GM12878 (cell line): Measurements from ENCODE around the gene REPIN1. TPM values are rescaled to one million over a fixed set of nuclear protein-coding genes. Genes with fewer than 3 reads are reported as not detected.
A peak's percentile ranks its signal among the peaks of the same experiment; 100 is the strongest.

Source experiments
- BACH1 ChIP-seq: fragments of 450-650 bp; IDR thresholded peaks from 2 replicates; pipeline ENCODE4 v1.6.1; 2017; ENCODE audit warnings: mild to moderate bottlenecking, borderline replicate concordance
- BCL11A ChIP-seq: IDR thresholded peaks from 2 replicates; pipeline ENCODE4 v1.6.1; 2011; ENCODE audit warnings: low read depth, low read length
- CHD1 ChIP-seq: IDR thresholded peaks from 2 replicates; pipeline ENCODE4 v1.6.1; 2012; ENCODE audit warnings: low read depth, low read length, improper control_type of control experiment
- ETV6 ChIP-seq, 2 experiments: fragments of 450-650 bp in 1 of 2; IDR thresholded peaks in 1 of 2; conservative IDR thresholded peaks in 1 of 2; 2 replicates each; pipeline ENCODE4 v1.6.1; 2014; ENCODE audit warnings: antibody characterized with exemption in 1 of 2, borderline replicate concordance in 1 of 2, low read depth in 1 of 2, mild to moderate bottlenecking in 1 of 2, moderate library complexity in 1 of 2
- HCFC1 ChIP-seq: fragments of 150-350 bp; IDR thresholded peaks from 2 replicates; pipeline ENCODE4 v1.6.1; 2014; ENCODE audit warnings: low read length
- HDAC2 ChIP-seq: fragments of 200-600 bp; sonication (generic); IDR thresholded peaks from 2 replicates; pipeline ENCODE4 v1.6.1; 2017
- NR2F1 ChIP-seq: fragments of 450-650 bp; conservative IDR thresholded peaks from 2 replicates; pipeline ENCODE4 v1.6.1; 2017; ENCODE audit warnings: mild to moderate bottlenecking
- PML ChIP-seq: IDR thresholded peaks from 2 replicates; pipeline ENCODE4 v1.6.1; 2012; ENCODE audit warnings: low read length, inconsistent platforms
- POLR2AphosphoS2 ChIP-seq: IDR thresholded peaks from 2 replicates; pipeline ENCODE4 v1.6.1; 2011; ENCODE audit warnings: low read depth, mild to moderate bottlenecking, low read length, improper control_type of control experiment, moderate library complexity
- RAD21 ChIP-seq: IDR thresholded peaks from 2 replicates; pipeline ENCODE4 v1.6.1; 2011; ENCODE audit warnings: mild to moderate bottlenecking, low read depth, low read length, moderate library complexity; ENCODE audit not compliant: insufficient read depth
- RFX5 ChIP-seq: IDR thresholded peaks from 2 replicates; pipeline ENCODE4 v1.6.1; 2011; ENCODE audit warnings: low read depth, low read length, improper control_type of control experiment
- SIN3A ChIP-seq: IDR thresholded peaks from 2 replicates; pipeline ENCODE4 v1.6.1; 2012; ENCODE audit warnings: low read depth, low read length, improper control_type of control experiment
- SMAD5 ChIP-seq: IDR thresholded peaks from 2 replicates; pipeline ENCODE4 v1.6.1; 2016; ENCODE audit warnings: antibody characterized with exemption, low read depth
- TCF3 ChIP-seq: IDR thresholded peaks from 2 replicates; pipeline ENCODE4 v1.6.1; 2012; ENCODE audit warnings: low read depth, mild to moderate bottlenecking, low read length, borderline replicate concordance; ENCODE audit not compliant: insufficient read depth
- ZBTB33 ChIP-seq: fragments of 450-650 bp; IDR thresholded peaks from 2 replicates; pipeline ENCODE4 v1.6.1; 2017; ENCODE audit warnings: mild to moderate bottlenecking
- ZNF207 ChIP-seq: fragments of 450-650 bp; IDR thresholded peaks from 2 replicates; pipeline ENCODE4 v1.6.1; 2014; ENCODE audit warnings: antibody characterized with exemption, mild to moderate bottlenecking, borderline replicate concordance
- ZNF592 ChIP-seq: fragments of 450-650 bp; IDR thresholded peaks from 2 replicates; pipeline ENCODE4 v1.6.1; 2017; ENCODE audit warnings: mild to moderate bottlenecking, moderate library complexity
- polyA plus RNA-seq, 11 experiments: library from polyadenylated mRNA; depleted of rRNA in 4 of 11; unstranded in 6 of 11; stranded (reverse) in 5 of 11; fragments of >200 nt; fragmentation: Nextera tagmentation in 4 of 11; fragmentation: Illumina TruSeq in 1 of 11; extraction: Ambion mirVana in 4 of 11; extraction: Trizol in 1 of 11; gene quantifications; 1 replicate in 1 of 11; 2 replicates in 10 of 11; pipeline versions ENCODE4 v1.2.1 to v1.2.3, GENCODE V29; 2011 to 2016; ENCODE audit warnings: inconsistent platforms in 2 of 11, missing spikeins in 2 of 11, low read depth in 1 of 11
- total RNA-seq, 4 experiments: library from RNA; depleted of rRNA in 3 of 4; stranded (reverse); fragments of >200 nt in 3 of 4; fragmentation: Illumina TruSeq in 1 of 4; extraction: Trizol in 1 of 4; gene quantifications; 2 replicates each; pipeline versions ENCODE4 v1.2.1 to v1.2.3, GENCODE V29; 2013 to 2021
- TF ChIP-seq, protein P1 (sequence below): fragments of 450-650 bp; IDR thresholded peaks from 2 replicates; pipeline ENCODE4 v1.6.1; 2016; ENCODE audit warnings: mild to moderate bottlenecking, moderate library complexity, borderline replicate concordance
- TF ChIP-seq, protein P2 (sequence below): IDR thresholded peaks from 2 replicates; pipeline ENCODE4 v1.6.1; 2011; ENCODE audit warnings: mild to moderate bottlenecking, low read depth, low read length, moderate library complexity; ENCODE audit not compliant: insufficient replicate concordance

Gene REPIN1
- total and polyA plus RNA-seq, 10 of the 15 experiments (the other 5 are each of a cell fraction or from before 2014, with no cell fraction given) = 5.1 to 172 (median 76.9) TPM

- TF ChIP-seq, protein P1, sequence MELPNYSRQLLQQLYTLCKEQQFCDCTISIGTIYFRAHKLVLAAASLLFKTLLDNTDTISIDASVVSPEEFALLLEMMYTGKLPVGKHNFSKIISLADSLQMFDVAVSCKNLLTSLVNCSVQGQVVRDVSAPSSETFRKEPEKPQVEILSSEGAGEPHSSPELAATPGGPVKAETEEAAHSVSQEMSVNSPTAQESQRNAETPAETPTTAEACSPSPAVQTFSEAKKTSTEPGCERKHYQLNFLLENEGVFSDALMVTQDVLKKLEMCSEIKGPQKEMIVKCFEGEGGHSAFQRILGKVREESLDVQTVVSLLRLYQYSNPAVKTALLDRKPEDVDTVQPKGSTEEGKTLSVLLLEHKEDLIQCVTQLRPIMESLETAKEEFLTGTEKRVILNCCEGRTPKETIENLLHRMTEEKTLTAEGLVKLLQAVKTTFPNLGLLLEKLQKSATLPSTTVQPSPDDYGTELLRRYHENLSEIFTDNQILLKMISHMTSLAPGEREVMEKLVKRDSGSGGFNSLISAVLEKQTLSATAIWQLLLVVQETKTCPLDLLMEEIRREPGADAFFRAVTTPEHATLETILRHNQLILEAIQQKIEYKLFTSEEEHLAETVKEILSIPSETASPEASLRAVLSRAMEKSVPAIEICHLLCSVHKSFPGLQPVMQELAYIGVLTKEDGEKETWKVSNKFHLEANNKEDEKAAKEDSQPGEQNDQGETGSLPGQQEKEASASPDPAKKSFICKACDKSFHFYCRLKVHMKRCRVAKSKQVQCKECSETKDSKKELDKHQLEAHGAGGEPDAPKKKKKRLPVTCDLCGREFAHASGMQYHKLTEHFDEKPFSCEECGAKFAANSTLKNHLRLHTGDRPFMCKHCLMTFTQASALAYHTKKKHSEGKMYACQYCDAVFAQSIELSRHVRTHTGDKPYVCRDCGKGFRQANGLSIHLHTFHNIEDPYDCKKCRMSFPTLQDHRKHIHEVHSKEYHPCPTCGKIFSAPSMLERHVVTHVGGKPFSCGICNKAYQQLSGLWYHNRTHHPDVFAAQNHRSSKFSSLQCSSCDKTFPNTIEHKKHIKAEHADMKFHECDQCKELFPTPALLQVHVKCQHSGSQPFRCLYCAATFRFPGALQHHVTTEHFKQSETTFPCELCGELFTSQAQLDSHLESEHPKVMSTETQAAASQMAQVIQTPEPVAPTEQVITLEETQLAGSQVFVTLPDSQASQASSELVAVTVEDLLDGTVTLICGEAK = no peak
- TF ChIP-seq SIN3A (no peak), PML (no peak), SMAD5 (no peak), HDAC2 (no peak), RFX5 (no peak), BCL11A (no peak), NR2F1 (peak; percentile 76), BACH1 (no peak; the same call in 1 of the 2 replicates), TCF3 (peak; percentile 76; the same call in 1 of the 2 replicates), ZNF592 (peak; percentile 79; the same call in 1 of the 2 replicates), ZBTB33 (no peak), HCFC1 (peak; percentile 39; the same call in 1 of the 2 replicates), POLR2AphosphoS2 (peak; percentile 63; the same call in 1 of the 2 replicates), CHD1 (no peak), ETV6 (conservative IDR thresholded peaks at IDR 0.05 in 1 of 2, IDR thresholded peaks at IDR 0.05 in 1 of 2; ENCODE audit: borderline replicate concordance in 1 of 2, low read depth in 1 of 2) (no peak), ZNF207 (no peak), RAD21 (no peak)
- TF ChIP-seq, protein P2, sequence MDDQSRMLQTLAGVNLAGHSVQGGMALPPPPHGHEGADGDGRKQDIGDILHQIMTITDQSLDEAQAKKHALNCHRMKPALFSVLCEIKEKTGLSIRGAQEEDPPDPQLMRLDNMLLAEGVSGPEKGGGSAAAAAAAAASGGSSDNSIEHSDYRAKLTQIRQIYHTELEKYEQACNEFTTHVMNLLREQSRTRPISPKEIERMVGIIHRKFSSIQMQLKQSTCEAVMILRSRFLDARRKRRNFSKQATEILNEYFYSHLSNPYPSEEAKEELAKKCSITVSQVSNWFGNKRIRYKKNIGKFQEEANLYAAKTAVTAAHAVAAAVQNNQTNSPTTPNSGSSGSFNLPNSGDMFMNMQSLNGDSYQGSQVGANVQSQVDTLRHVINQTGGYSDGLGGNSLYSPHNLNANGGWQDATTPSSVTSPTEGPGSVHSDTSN = no peak
Measured at GRCh38 chr7:150368096-150368883, at the start of gene REPIN1 (continued).
